Colon (tissue), 2 donors: ENCODE results near the gene C3orf62.

Experiments used
- FAIRE-seq: peaks from 2 replicates; lab custom pipeline; 2012; peaks lifted over from hg19 to GRCh38; lab: Jason Lieb, UNC
- donor health status: control.
- donor health status: control.

C3orf62 gene

GRCh38 chr3:49276475-49277382 is at the start of gene C3orf62:
C3orf62 (minus strand) TSS chr3:49277232; CDS start chr3:49276872, 360 bp downstream.
- no peak for FAIRE-seq

- no peak for FAIRE-seq
These were observed 47.7 kb upstream of the C3orf62 start for GRCh38 chr3:49324768-49325167.

- no peak for FAIRE-seq
These were observed 39.8 kb upstream of the C3orf62 start for GRCh38 chr3:49316696-49317457.

- FAIRE-seq, result no peak
These were observed 37.1 kb upstream of the C3orf62 start for GRCh38 chr3:49313896-49314688.

- no peak for FAIRE-seq
These were observed 34.3 kb upstream of the C3orf62 start for GRCh38 chr3:49311283-49311682.

- FAIRE-seq, result no peak
These were observed 33.6 kb upstream of the C3orf62 start for GRCh38 chr3:49310677-49311076.

- no peak for FAIRE-seq
These were observed 28.6 kb upstream of the C3orf62 start for GRCh38 chr3:49305608-49306007.

GRCh38 chr3:49302613-49303012 is 25.6 kb upstream of the C3orf62 start:
- FAIRE-seq, result no peak

- FAIRE-seq, result no peak
These were observed 23.6 kb upstream of the C3orf62 start for GRCh38 chr3:49300595-49300994.

- FAIRE-seq, result no peak
These were observed 21.5 kb upstream of the C3orf62 start for GRCh38 chr3:49298511-49298910.

- FAIRE-seq, result no peak
These were observed 19.9 kb upstream of the C3orf62 start for GRCh38 chr3:49296781-49297411.

- no peak for FAIRE-seq
These were observed 18.5 kb upstream of the C3orf62 start for GRCh38 chr3:49295489-49296058.

- FAIRE-seq, result no peak
These were observed 17.3 kb upstream of the C3orf62 start for GRCh38 chr3:49294343-49294742.

GRCh38 chr3:49283997-49284396 is 7.0 kb upstream of the C3orf62 start:
- no peak for FAIRE-seq

GRCh38 chr3:49279376-49279775 is 2.3 kb upstream of the C3orf62 start:
- no peak for FAIRE-seq

- FAIRE-seq, result no peak
These were observed 1.5 kb upstream of the C3orf62 start for GRCh38 chr3:49278548-49278947.

GRCh38 chr3:49277383-49277775 is 347 bp upstream of the C3orf62 start:
- FAIRE-seq, result no peak

- no peak for FAIRE-seq
These were observed 3.1 kb downstream of the C3orf62 start for GRCh38 chr3:49273825-49274532.

GRCh38 chr3:49271047-49271446 is 6.0 kb downstream of the C3orf62 start:
- no peak for FAIRE-seq

GRCh38 chr3:49270156-49270500 is 6.9 kb downstream of the C3orf62 start:
- FAIRE-seq, result no peak
